HG02610 (cell line): Measurements from ENCODE around the gene FBXL16.
A peak's percentile ranks its signal among the peaks of the same experiment; 100 is the strongest.
"Not testable (repeated sequence)": the region's sequence is repeated elsewhere in the genome, so short reads cannot be mapped to it uniquely, and the experiment has no call there.

Source experiments
- ATAC-seq: cut with Tn5 transposase; IDR thresholded peaks from one replicate; pipeline ENCODE4 v1.9.1; 2021; ENCODE audit warnings: mild to moderate bottlenecking, moderate library complexity; ENCODE audit not compliant: unreplicated experiment

Gene FBXL16

DNA sequence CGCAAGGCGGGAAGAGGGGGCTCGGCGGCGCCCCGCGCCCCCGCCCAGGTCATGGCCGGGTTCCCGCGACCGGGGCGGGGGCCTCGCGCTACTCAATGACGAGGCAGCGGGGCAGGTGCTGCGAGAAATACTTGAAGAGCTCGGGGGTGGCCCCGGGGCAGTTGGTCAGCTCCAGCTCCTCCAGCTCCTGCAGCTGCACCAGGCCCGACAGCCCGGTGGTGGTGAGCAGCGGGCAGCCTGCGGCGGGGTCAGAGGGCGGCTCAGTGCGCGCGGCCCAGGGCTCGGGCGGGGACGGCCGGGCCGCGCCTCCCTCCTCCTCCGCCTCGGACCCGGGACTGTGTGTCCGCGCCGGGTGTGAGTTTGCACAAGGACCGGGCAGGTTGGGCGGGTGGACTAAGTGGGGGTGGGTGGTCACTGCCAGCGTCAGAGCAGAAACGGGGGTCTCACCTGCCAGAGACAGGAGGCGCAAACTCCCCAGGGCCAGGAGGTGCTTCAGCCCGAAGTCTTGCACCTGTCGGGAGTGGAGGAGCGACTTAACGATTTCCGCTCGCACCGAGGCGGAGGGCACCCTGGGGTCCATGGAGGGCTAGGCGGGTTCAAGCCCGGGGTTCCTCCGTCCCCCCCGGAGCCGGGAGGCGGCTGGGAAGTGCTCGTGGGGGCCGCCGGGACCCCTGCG is 11.3 kb downstream of the FBXL16 start:
- ATAC-seq: no peak

DNA sequence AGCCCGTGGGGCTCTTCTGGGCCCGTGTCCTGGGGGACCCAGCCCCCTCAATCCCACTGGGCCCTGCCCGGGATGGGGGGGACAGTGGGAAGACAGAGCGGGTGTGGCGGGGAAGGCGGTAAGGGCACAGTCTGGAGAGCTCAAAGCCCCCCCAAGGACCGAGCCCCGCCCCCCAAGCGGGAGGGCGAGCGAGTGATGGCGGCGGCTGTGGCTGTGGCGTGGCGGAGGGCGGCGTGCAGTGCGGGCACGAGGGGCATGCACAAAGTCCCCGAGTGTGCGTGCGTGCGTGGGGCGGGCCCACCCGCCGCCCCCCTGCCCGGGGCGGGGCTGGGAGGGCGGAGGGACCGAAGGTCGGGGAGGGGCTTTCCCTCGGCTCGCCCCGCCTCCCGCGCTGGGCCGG is 11.8 kb downstream of the FBXL16 start:
- no peak for ATAC-seq

DNA sequence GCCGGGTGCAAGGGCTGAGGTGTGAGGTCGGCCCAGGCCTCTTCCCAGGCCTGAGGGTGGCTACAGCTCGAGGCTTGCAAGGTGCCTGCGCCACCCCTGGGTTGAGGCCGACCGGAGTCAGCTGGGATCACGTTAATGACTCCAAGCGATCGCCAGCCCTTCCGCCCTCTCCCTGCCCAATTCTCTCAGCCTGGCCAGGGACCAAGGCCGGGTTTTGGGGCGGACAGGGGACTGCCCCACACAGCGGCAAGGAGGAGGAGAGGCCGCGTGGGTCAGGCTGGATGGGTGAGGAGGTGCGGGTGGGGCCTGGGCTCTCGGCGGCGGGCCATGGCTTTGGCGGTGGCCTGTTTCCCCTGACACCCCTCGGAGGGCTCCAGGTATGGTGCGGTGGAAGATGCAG is 12.2 kb downstream of the FBXL16 start:
- no peak for ATAC-seq

DNA sequence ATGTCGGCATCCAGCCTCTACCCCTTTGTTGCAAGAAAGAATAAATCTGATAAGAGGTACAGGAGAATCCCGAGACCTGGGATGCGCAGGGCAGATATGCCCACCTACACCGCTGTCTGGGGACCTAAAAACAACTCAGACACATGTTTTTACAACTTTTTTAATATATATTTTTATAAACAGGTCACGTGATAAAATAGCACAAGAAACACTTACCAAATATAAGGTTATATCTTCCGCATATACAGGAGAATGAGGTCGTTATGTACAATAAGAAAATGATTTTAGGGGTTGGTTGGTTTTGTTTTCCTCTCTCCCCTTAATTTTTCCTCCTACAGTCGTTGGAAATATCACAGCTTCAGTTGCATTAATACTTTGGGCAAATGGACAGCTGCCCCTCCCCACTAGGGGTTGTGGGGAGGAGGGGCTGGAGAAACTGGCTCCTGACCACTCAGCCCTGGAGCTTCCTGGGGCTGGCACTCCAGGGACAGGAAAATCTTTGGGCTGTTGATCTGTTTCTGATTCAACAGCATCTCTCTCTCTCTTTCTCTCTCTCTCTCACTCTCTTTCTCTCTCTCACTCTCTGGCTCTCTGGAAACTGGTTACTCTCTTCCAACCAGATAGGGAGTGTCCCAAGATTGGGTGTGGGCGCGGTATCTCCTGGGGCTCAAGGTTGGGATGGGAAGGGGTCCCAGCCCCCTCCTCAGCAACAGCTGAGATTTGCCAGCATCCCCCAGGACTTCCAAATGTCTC is 13.1 kb downstream of the FBXL16 start:
- ATAC-seq: no peak

DNA sequence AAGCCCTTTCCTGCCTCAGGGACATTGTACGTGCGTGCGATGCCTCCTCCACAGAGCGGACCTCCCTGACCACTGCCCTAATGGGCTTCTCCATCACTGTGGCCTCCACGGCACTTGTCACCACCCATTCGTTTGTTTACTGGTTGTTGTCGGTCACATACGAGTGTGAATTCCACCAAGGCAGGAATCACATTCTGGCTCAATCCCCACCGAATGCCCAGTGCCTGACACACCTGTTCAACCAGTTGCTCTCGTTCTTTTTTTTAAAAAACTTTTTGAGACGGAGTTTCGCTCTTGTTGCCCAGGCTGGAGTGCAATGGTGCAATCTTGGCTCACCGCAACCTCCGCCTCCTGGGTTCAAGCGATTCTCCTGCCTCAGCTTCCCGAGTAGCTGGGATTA is 14.4 kb downstream of the FBXL16 start:
- not testable (repeated sequence) for ATAC-seq

DNA sequence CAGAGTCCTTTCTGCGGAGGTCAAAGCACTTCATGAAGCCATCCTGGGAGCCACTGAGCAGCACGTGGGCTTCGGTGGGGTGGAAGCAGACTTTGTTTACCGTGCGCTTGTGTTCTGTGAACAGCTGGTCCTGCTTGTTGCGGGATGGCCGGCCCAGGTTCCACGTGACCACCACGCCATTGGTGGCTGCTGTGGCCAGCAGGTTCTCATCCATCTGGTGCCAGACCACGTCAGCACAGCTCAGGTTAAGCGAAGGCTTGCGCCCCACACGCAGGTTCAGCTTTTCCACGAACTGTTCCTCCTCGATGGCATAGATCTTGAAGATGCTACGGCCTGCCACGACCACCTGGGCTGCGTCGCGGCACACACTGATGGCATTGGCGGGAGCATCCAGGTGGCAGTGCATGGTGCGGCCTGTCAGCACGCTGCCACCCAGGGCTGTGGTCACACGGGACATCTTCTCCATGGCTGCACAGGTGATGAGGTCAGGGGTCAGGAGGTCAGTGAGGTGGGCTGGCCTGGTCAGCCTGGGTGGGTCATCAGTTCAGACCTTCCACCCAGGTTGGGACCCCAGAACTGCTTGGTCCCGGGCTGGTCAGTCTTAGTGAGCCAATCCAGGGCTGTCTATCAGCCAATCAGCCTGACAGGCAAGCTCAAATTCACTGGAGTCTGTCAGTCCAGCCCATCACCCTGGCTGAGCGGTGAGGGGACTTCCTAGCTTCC is 16.3 kb downstream of the FBXL16 start:
- ATAC-seq: no peak

DNA sequence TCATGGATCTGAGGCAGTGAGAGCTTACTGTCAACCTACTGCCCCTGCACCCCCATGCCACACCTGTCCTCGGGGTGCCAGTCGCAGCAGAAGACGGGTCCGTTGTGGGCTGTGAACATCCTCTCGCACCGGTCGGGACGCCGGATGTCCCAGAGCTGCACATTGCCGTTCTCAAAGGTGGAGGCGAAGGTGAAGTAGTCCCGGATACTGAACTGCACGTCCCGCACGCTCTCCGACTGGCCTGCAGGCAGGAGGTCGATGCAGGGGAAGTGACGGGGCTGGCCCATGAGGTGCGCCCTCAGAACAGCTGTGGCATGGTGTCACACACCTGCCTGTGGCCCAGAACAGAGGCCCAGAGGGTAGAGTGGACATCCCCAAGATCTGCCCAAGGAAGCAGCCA is 18.1 kb downstream of the FBXL16 start:
- no peak for ATAC-seq

DNA sequence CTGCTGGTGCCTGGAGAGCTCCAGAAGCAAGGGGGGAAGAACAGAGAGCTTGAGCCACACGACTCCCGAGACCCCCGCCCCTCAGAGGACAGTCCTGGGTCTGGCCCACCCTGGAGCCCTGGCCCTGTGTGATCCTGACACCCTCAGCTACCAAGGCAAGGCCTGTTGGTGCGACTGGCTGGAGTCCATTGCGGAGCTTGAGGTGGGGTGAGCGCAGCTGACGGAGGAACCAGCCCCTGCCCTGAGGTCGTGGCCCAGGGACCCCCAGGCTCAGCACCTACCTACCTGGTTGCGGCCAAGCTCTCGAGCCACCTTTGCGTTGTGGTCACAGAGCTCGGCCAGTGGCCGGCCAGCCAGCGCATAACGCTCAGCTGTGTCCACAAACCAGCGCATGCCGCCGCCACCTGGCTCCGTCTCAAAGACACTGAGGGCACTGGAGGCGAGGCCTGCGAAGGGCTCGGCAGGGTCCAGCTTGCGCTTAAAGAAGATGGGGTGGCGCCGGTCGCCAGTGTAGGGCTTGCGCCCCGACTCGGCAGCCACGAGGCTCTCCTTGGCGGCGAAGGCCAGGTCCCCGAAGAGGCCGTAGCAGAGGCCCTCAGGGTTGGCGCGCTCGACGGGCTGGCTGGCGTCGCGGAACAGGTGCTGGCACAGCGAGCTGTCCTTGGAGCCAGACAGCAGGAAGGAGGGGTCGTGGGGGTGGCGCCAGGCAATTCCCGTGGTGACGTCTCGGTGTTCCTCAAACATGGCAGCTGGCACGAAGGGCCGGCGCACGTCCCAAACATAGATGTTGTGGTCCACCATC is 18.9 kb downstream of the FBXL16 start:
- ATAC-seq: no peak

DNA sequence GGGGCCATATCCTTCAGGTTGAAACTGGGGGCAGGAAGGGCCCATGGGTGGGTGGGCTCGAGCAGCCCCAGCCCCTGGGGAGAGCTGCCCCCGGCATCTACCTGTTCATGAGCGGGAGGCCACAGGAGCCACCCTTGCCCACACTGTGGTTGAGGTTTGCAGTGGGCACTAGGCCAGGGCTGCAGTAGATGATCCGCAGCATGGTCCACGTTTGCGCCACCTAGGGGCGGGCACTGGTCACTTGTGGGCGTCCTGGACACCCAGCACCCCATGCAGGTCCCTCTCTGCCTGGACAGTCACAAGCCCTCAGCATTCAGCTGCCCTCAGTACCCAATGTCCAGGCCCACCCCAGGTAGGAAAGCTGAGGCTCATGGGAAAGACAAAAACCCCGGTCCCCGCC is 19.6 kb downstream of the FBXL16 start:
- no peak for ATAC-seq

DNA sequence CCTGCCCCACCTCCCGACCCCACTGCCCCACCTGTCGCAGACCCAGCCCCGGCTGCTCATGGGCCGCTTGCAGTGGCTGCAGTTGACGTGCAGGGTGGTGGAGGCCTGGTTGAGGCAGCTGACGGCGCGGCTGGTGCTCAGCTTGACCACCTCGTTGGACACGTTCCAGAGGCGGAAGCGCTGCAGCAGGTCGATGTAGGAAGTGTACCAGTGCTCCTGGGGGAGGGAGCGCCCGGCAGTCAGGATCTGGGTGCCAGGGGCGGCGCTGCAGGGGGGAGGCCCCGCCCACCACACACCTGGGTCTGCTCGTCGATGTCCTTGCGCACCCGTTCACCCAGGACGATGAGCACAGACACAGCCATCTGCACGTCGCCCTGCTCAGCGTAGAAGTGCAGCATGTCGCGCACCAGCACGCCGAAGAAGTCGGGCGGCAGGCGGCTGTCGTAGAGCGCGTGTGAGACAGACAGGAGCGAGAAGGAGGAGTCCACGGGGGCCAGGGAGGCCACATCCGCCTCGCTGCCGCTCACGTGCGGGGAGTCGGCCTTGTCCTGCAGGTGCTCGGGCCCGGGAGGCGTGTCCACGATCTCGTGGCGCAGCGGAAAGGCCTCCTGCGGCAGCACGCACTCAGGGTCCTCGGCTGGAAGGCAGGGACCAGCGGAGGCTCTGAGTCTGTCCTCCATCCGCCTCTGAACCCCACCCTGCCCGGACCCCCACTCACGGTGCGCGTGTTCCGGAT is 20.5 kb downstream of the FBXL16 start:
- ATAC-seq: no peak

DNA sequence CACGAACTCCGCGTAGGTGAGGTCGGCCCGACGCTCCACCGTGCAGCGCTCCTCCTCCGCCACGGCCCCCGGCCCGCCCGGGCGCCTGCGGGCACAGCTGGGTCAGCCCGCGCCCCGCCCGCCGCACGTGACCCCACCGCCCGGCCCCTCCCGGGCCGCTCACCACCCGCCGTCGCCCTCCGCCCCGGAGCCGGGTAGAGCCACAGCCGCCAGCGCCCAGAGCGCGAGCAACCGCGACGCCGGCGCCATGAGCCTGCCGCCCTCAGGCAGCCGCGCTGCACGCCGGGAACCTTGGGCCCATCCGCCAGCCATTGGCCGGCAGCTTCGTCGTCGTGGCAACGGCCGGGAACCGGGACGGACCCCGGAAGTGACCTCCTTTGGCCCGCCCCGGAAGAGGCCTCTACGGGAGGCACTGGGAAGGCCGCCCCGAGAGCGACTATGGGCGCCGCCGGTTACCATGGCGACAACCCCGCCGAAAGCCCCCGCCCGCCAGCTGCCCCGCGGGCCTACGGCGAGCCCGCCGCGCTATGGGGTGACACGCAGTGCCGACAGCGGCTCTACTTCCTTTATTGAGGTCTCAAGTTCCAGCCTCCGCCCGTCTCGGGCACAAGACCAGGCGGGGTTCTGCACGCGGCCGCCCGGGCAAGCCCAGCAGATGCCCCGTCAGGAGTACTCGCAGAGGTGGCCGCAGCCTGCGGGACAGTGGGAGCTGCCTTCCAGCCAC is 21.4 kb downstream of the FBXL16 start, which contains the start of gene JMJD8:
Gene JMJD8, minus strand, starts transcription at position 264 of the 724 bp plus-strand sequence. Its CDS starts 15 bp downstream, at position 249.
- peak; percentile 60 for ATAC-seq

DNA sequence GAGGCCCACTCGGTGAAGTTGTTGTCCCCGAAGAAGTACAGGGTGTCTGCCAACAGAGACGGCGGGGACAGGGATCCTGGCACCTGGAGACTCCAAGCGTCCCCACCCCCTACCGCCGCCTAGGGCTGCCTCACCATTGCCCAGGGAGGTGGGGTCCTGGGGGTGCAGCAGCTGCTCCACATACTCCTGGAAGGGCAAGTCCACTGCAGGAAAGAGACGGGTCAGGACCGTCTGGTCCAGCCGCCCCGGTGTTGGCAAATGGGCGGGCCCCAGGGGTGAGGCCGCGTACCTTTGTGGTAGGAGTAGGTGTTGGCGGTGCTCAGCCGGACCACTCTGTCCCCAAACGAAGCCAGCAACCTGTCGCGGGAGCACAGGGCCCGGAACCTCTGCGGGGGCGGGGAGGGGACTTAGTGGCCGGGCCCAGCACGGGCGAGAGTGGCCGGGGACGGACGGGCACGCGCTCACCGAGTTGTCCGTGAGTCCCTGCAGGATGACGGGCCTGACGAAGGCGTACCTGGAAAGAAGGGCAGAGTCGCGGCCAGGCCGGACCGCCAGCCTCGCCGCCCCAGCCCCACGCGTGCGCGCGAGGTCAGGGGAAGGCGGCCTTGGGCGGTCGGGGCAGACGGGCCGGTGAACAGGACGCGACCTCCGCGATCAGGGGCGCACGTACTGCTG is 22.1 kb downstream of the FBXL16 start:
- no peak for ATAC-seq

DNA sequence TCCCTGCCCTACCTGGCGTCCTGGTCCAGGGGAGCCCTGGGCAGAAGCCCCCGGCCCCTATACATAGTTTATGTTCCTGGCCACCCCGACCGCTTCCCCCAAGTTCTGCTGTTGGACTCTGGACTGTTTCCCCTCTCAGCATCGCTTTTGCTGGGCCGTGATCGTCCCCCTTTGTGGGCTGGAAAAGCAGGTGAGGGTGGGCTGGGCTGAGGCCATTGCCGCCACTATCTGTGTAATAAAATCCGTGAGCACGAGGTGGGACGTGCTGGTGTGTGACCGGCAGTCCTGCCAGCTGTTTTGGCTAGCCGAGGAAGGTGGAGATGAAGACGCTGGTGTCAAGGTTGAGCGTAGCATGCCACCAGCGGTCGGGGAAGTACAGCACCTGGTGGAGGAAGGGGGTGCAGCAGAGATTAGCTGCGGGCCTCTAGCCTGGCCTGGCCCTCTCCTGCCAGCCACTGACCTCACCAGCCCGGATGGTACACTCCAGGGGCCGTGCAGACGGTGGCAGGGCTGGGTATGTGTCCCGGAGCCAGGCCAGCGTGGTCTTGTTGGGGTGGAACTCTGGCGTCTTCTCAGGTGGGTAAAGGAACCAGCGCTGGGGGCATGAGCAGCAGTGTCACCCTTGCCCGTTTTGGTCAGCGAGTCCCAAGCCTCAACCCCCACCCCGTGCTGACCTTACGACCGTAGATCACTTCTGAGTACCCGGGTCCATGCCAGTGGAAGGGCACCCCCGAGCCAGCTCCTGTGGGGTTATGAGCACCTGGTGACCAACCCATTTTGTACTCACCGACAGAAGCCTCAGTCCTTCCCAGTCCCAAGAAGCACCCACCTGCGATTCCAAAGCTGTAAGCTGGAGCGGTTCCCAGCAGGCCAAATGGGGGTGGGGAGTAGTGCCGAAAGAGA is 22.9 kb downstream of the FBXL16 start:
- no peak for ATAC-seq

DNA sequence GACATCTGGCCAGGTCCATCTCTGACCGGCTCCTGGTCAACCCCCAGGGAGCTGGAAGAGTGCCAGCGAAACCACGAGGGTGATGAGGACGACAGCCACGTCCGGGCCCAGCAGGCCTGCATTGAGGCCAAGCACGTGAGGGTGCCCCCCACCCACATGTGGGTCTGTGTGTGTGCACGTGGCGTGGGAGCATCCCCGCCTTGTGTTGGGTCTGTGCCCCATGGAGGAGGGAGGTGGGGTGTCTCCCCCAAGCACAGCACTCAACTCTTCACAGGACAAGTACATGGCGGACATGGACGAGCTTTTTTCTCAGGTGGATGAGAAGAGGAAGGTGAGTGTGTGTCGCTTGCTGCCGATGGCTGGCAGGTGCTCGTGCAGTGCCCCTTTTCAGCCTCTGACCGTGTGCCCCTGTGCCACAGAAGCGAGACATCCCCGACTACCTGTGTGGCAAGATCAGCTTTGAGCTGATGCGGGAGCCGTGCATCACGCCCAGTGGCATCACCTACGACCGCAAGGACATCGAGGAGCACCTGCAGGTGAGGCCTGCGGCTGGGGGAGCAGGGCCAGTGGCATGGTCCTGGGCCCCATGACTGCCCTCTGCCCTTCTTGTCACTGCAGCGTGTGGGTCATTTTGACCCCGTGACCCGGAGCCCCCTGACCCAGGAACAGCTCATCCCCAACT is 23.7 kb downstream of the FBXL16 start:
- ATAC-seq: no peak

DNA sequence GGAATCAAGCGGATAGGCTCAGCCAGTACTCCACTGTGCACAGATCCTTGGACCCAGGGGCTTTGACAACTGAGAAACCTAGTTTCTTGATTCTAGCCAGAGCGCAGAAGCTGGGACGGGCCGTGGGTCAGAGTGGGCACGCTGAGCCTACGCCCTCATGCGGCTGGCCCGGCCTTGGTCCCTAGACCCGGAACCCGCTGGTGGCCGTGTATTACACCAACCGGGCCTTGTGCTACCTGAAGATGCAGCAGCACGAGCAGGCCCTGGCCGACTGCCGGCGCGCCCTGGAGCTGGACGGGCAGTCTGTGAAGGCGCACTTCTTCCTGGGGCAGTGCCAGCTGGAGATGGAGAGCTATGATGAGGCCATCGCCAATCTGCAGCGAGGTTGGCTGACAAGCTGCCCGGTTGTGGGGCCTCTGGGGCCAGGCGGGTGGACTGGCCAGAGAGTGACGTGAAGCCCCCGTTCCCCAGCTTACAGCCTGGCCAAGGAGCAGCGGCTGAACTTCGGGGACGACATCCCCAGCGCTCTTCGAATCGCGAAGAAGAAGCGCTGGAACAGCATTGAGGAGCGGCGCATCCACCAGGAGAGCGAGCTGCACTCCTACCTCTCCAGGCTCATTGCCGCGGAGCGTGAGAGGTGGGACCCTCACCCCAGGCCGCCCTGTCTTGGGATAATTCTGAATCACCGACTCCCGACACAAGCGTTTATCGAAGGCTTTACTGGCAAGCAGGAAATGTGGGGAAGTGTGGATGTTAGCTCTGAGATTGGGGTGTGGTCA is 24.4 kb downstream of the FBXL16 start:
- ATAC-seq: no peak

DNA sequence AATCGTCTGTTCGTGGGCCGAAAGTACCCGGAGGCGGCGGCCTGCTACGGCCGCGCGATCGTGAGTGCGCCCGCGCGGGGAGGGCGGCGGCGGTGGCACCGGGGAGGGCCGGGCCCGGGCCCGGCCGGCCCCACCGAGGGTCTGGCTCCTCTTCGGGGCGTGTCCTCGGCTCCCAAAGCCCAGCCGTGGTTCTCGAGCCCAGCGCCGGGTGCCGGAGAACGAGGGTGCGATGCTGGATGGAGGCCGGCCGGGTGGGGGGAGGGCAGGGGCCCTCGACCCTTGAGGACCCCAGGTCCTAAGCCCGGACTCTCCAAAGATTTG is 25.0 kb downstream of the FBXL16 start:
- ATAC-seq: no peak
